ENCODE measurements around the gene DMWD.

The DMWD gene

GRCh38 chr19:45764945-45765701 lies 27.5 kb downstream of the DMWD start:
- no peak overlapping the region for H3K27ac ChIP-seq (ENCODE audit: low read depth, low read length)
- H4K91ac ChIP-seq (ENCODE audit: low read depth, low read length): no peak overlapping the region
- H3K79me2 ChIP-seq (ENCODE audit: control insufficient read depth, insufficient read depth, low read length, poor library complexity): peaks cover 13% of the 10 kb centered on the region
- no peak overlapping the region for H3K18ac ChIP-seq (ENCODE audit: low read length)
- H3K9me3 ChIP-seq (ENCODE audit: insufficient read depth, low read depth, low read length): peaks cover 2% of the 10 kb centered on the region
- no peak overlapping the region for H4K12ac ChIP-seq (ENCODE audit: low read depth, low read length)
- no peaks in the 10 kb centered on the region for H3K27me3 ChIP-seq (ENCODE audit: insufficient read depth, low read length)
- H3K4ac ChIP-seq (ENCODE audit: low read depth, low read length): no peak overlapping the region
- H2BK120ac ChIP-seq (ENCODE audit: insufficient read depth, low read length, poor library complexity): no peak overlapping the region
- H3K4me1 ChIP-seq (ENCODE audit: control insufficient read depth in 1 of 2, insufficient read depth in 2 of 2, low read length in 2 of 2): peaks cover 13 to 18% of the 10 kb centered on the region in 2 experiments
- no peak overlapping the region for H3K4me2 ChIP-seq (ENCODE audit: low read length)
- no peak overlapping the region for H3K9ac ChIP-seq (ENCODE audit: low read length)
- H2BK5ac ChIP-seq (ENCODE audit: low read depth, low read length, poor library complexity): no peak overlapping the region
- peak overlapping the region; percentile 36 for H2AK5ac ChIP-seq (ENCODE audit: low read length)
- H2AFZ ChIP-seq (ENCODE audit: insufficient read depth, low read length, poor library complexity): no peak overlapping the region
- H3K79me1 ChIP-seq (ENCODE audit: low read length): peaks cover 25% of the 10 kb centered on the region
- no peak overlapping the region for H3K4me3 ChIP-seq (ENCODE audit: low read depth, low read length)
- peak overlapping the region; percentile 15 for H2BK12ac ChIP-seq (ENCODE audit: low read length)
- no peaks in the 10 kb centered on the region for H3K36me3 ChIP-seq (ENCODE audit: control insufficient read depth in 1 of 2, insufficient read depth in 2 of 2, low read length in 2 of 2)
- WGBS (ENCODE audit: extremely low coverage, insufficient coverage, insufficient read length): no CpG with 5 or more reads among the region's 21 CpGs
- no peak overlapping the region for H3K14ac ChIP-seq (ENCODE audit: low read length)
- no peak overlapping the region for H4K8ac ChIP-seq (ENCODE audit: low read depth, low read length)
- H3K23ac ChIP-seq (ENCODE audit: low read length): no peak overlapping the region
- no peak for DNase-seq

- Histone ChIP-seq H3K79me2 (ENCODE audit: control insufficient read depth, insufficient read depth, low read length, poor library complexity) (peaks cover 10% of the 10 kb centered on the region), H3K18ac (ENCODE audit: low read length) (no peak overlapping the region), H4K91ac (ENCODE audit: low read depth, low read length) (no peak overlapping the region), H3K9me3 (ENCODE audit: insufficient read depth, low read depth, low read length) (peaks cover 2% of the 10 kb centered on the region), H3K23ac (ENCODE audit: low read length) (no peak overlapping the region), H3K79me1 (ENCODE audit: low read length) (peaks cover 19% of the 10 kb centered on the region), H3K4me2 (ENCODE audit: low read length) (no peak overlapping the region), H2AK5ac (ENCODE audit: low read length) (no peak overlapping the region), H3K4me1 (ENCODE audit: control insufficient read depth in 1 of 2, insufficient read depth in 2 of 2, low read length in 2 of 2) (peaks cover 13 to 18% of the 10 kb centered on the region in 2 experiments), H2BK120ac (ENCODE audit: insufficient read depth, low read length, poor library complexity) (no peak overlapping the region), H3K4ac (ENCODE audit: low read depth, low read length) (no peak overlapping the region), H3K14ac (ENCODE audit: low read length) (no peak overlapping the region), H2AFZ (ENCODE audit: insufficient read depth, low read length, poor library complexity) (no peak overlapping the region), H3K4me3 (ENCODE audit: low read depth, low read length) (no peak overlapping the region), H3K27me3 (ENCODE audit: insufficient read depth, low read length) (no peaks in the 10 kb centered on the region), H3K27ac (ENCODE audit: low read depth, low read length) (no peak overlapping the region), H2BK12ac (ENCODE audit: low read length) (no peak overlapping the region), H2BK5ac (ENCODE audit: low read depth, low read length, poor library complexity) (no peak overlapping the region), H4K12ac (ENCODE audit: low read depth, low read length) (no peak overlapping the region), H4K8ac (ENCODE audit: low read depth, low read length) (no peak overlapping the region), H3K36me3 (ENCODE audit: control insufficient read depth in 1 of 2, insufficient read depth in 2 of 2, low read length in 2 of 2) (no peaks in the 10 kb centered on the region), H3K9ac (ENCODE audit: low read length) (no peak overlapping the region)
- DNase-seq: no peak
- WGBS (ENCODE audit: extremely low coverage, insufficient coverage, insufficient read length): no CpG with 5 or more reads among the region's 6 CpGs
Measured at GRCh38 chr19:45764475-45764874, 28.2 kb downstream of the DMWD start.

- Histone ChIP-seq H3K9me3 (ENCODE audit: insufficient read depth, low read depth, low read length) (peaks cover 4% of the 10 kb centered on the region), H3K23ac (ENCODE audit: low read length) (no peak overlapping the region), H4K12ac (ENCODE audit: low read depth, low read length) (no peak overlapping the region), H3K9ac (ENCODE audit: low read length) (no peak overlapping the region), H3K4me1 (ENCODE audit: control insufficient read depth in 1 of 2, insufficient read depth in 2 of 2, low read length in 2 of 2) (peaks cover 13 to 18% of the 10 kb centered on the region in 2 experiments), H4K91ac (ENCODE audit: low read depth, low read length) (no peak overlapping the region), H4K8ac (ENCODE audit: low read depth, low read length) (no peak overlapping the region), H3K18ac (ENCODE audit: low read length) (no peak overlapping the region), H3K4ac (ENCODE audit: low read depth, low read length) (no peak overlapping the region), H2BK5ac (ENCODE audit: low read depth, low read length, poor library complexity) (no peak overlapping the region), H3K27ac (ENCODE audit: low read depth, low read length) (no peak overlapping the region), H3K4me2 (ENCODE audit: low read length) (no peak overlapping the region), H3K14ac (ENCODE audit: low read length) (no peak overlapping the region), H3K4me3 (ENCODE audit: low read depth, low read length) (no peak overlapping the region), H3K27me3 (ENCODE audit: insufficient read depth, low read length) (no peaks in the 10 kb centered on the region), H2BK120ac (ENCODE audit: insufficient read depth, low read length, poor library complexity) (no peak overlapping the region), H3K36me3 (ENCODE audit: control insufficient read depth in 1 of 2, insufficient read depth in 2 of 2, low read length in 2 of 2) (no peaks in the 10 kb centered on the region), H2BK12ac (ENCODE audit: low read length) (no peak overlapping the region), H3K79me2 (ENCODE audit: control insufficient read depth, insufficient read depth, low read length, poor library complexity) (peaks cover 8% of the 10 kb centered on the region), H2AK5ac (ENCODE audit: low read length) (no peak overlapping the region), H3K79me1 (ENCODE audit: low read length) (peaks cover 16% of the 10 kb centered on the region), H2AFZ (ENCODE audit: insufficient read depth, low read length, poor library complexity) (no peak overlapping the region)
- no peak for DNase-seq
- WGBS (ENCODE audit: extremely low coverage, insufficient coverage, insufficient read length): no CpG with 5 or more reads among the region's 27 CpGs
Measured at GRCh38 chr19:45763691-45764294, 28.9 kb downstream of the DMWD start.

GRCh38 chr19:45762870-45763631 lies 29.6 kb downstream of the DMWD start:
- Histone ChIP-seq H3K14ac (ENCODE audit: low read length) (no peak overlapping the region), H3K4ac (ENCODE audit: low read depth, low read length) (no peak overlapping the region), H3K79me2 (ENCODE audit: control insufficient read depth, insufficient read depth, low read length, poor library complexity) (peaks cover 4% of the 10 kb centered on the region), H2BK120ac (ENCODE audit: insufficient read depth, low read length, poor library complexity) (no peak overlapping the region), H3K79me1 (ENCODE audit: low read length) (peaks cover 9% of the 10 kb centered on the region), H2AFZ (ENCODE audit: insufficient read depth, low read length, poor library complexity) (no peak overlapping the region), H3K36me3 (ENCODE audit: control insufficient read depth in 1 of 2, insufficient read depth in 2 of 2, low read length in 2 of 2) (no peaks in the 10 kb centered on the region), H4K12ac (ENCODE audit: low read depth, low read length) (no peak overlapping the region), H4K8ac (ENCODE audit: low read depth, low read length) (no peak overlapping the region), H3K4me2 (ENCODE audit: low read length) (no peak overlapping the region), H4K91ac (ENCODE audit: low read depth, low read length) (no peak overlapping the region), H2BK5ac (ENCODE audit: low read depth, low read length, poor library complexity) (no peak overlapping the region), H3K18ac (ENCODE audit: low read length) (no peak overlapping the region), H3K4me3 (ENCODE audit: low read depth, low read length) (no peak overlapping the region), H2BK12ac (ENCODE audit: low read length) (no peak overlapping the region), H2AK5ac (ENCODE audit: low read length) (no peak overlapping the region), H3K27me3 (ENCODE audit: insufficient read depth, low read length) (no peaks in the 10 kb centered on the region), H3K23ac (ENCODE audit: low read length) (no peak overlapping the region), H3K4me1 (ENCODE audit: control insufficient read depth in 1 of 2, insufficient read depth in 2 of 2, low read length in 2 of 2) (peaks cover 13 to 18% of the 10 kb centered on the region in 2 experiments), H3K9me3 (ENCODE audit: insufficient read depth, low read depth, low read length) (peaks cover 4% of the 10 kb centered on the region), H3K27ac (ENCODE audit: low read depth, low read length) (no peak overlapping the region), H3K9ac (ENCODE audit: low read length) (no peak overlapping the region)
- no CpG with 5 or more reads among the region's 15 CpGs for WGBS (ENCODE audit: extremely low coverage, insufficient coverage, insufficient read length)
- no peak for DNase-seq

Data from trophoblast cell (in vitro differentiated cells and primary cell).